Bone marrow (tissue), 2 donors: ENCODE results near the gene IRS2.
A peak's percentile ranks its signal among the peaks of the same experiment; 100 is the strongest.

Experiments
- DNase-seq, 2 donors: peaks; one replicate each; lab custom pipeline; 2025; lab: John Stamatoyannopoulos, UW

IRS2 gene

DNA sequence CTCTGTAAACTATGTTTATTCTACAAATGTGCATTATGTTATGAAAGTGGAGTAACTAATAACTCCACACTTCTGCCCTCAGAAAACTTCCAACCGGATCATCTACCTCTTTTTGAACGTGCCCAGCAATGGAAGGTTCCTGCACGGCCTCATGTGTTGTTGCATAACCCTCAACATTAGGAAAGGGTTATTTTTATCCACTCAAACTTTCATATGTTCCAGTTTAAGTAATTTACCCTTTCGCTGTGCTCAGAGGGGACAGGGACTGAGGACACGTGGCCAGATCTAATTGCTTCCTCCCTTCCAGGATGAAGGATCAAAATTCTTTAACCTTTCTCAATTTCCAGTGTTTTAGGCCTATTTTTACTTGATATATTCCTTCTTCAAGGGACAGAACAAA is 29.6 kb downstream of the IRS2 start:
- DNase-seq, result no peak

DNA sequence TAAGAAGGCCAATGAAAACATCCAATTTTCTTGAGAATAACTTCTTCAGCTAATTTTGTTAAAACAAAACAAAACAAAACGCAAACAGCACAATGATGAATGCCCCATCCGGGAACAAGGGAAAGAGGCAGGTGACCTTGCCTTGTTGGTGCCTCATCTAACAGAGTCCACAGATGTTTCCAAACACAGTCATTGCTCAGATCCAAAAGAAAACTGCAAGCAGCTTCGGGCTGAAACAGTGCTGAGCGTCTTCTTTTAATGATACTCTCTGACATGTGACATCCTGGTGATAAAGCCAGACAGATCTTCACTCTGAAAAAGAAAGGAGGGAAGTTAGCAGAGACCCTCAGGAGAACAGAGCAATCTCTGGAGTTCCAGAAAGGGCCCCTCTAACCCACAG is 30.4 kb downstream of the IRS2 start:
- no peak for DNase-seq

DNA sequence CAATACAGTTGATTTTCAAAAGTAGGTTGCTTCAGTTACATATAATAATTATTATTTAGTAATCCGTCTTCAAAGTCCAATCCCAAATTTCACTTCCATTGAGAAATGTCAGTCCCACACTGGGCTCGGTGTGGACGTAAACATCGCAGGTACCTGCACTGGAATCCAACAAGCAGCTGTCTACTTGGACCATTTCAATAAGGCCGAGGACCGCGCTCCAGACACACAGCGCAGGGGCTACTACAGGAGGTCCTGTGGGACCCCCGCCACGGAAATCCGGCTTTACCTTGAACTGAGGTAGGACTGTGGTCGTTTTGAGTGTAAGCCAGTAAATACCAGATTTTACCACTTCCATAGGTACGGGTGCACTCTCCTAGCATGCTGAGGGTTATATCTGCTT is 30.8 kb downstream of the IRS2 start:
- DNase-seq, result no peak

DNA sequence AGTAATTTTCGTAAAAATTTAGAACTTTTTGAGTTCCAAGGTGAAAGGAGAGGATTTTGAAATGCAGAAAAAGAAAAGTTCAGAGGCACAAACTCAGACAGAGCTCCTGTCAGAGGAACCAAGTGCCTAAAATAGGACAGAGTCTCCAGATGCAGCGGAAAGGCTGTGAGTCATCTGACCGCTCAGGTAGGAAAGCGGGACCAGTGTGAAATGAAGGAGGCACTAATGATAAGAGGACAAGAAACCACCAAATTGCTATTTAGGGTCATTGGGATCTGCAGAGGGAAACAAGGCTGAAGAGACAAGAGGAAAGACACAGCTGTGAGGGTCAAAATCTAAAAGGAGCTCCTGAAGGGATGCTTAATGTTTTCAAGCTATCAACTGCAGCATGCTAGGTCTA is 34.9 kb downstream of the IRS2 start:
- DNase-seq, result no peak

DNA sequence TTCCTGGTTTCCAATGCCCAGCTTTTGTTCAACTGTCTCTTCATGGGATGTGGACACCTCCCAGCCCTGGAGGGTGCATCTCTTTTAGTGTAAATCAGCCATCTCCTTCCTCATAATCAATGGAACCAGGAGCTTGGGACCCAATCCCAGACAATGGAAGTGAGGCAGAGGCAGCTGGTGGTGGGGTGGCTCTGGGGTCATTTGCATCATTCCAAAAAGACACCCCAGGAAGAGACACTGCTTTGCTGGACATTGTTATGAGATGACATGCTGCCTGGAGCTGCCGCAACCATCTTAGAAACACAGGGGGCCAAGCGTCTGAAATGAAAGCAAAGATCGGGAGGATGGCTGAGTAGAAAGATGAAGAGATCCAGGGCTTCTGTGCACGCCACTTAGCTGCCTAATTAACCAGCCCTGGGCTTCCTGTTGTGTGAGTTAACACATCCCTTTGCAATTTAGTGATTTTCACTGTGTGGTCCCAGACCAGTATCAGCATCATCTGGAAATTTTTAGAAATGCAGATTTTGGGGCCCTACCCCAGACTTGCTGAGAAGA is 36.1 kb downstream of the IRS2 start:
- no peak for DNase-seq

DNA sequence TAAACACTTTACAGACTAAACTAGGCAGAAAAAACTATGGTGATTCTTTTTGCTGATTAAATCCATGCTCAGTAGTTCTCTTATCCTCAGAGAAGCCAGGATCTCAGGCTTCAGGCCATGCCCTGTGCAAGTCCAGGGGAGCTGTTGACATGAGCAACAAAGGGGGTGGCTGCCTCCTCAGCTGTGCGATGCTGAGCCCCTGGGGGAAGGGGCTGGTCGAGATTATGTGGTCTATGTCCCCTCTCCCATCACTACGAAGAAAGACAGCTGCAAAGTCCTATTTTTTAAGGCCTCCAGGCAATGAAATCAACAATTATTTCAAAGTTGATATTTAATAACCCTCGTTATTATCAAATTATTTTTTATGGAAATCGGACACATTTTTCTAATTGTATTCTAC is 37.0 kb downstream of the IRS2 start:
- DNase-seq, result no peak

DNA sequence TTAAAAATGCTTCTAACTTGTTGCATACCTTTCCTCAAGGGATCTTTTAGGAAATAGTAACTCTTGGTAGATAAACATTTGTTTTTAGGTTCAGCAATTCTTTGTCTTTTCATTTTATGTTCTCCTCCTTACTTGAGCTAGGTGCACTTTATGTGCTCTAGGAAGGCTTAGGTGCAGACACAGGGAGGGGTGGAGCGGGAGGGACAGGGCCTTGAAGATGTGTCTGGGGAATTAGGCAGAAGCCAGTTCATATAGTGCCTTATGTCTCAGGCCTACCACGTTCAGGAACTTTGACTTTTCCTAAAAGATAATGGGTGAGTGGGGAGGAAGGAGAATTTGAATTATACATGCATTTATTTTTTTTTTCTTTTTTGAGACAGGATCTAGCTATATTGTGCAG is 37.7 kb downstream of the IRS2 start:
- no peak for DNase-seq

DNA sequence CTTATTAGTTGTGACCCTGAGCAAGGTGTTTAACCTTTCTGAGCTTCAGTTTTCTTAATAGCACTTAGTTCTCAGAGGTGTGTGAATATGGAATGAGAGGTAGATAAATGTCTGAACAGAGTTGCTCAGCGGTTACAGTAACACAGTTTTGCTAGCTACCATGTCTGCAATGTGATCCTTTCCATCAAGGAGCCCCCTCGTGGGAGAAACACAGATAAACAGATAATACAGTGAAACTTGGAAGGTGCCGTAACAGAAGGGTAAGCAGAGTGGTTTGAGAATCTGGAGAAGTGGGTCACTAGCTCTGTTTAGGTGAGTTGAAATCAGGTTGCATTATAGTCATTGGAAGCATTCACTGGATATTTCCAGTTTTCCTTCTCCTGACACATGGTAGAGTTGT is 38.9 kb downstream of the IRS2 start:
- DNase-seq, result no peak

DNA sequence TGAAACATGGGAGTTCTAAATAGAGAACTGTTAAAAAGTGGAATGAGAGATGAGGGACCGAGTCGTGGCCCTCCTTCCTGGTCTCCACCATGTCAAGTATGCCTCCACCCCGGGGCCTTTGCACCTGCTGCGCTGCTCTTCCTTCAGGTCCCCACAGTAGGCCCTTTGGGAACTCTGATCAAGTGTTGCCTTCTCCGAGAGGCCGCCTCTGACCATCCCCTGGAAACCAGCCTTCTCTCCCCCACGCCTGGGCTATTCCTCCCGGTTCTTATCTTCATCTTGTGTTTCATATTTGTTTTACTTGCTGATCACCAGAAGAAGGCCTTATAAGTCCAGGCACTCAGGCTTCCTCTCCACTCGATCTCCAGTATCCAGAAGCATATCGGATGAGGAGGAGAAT is 40.0 kb downstream of the IRS2 start:
- no peak for DNase-seq

DNA sequence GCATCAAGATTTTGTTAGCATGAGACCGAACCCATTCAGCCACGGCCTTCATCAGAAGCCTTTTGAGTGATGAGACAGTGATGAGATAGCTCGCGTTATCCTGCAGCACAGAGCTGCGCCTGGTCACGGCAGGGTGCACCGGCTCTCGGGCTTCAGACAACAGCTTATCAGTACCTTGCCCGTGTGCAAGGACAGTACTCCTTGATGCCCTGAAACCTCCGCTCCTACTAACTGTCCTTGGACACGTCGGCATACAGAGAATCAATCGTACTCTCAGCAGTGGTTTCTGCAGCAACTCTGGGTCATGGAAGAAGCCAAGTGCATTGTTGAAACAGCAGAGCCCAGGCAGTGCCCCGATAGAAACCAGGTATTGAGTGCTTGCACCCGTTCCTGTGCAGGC is 40.7 kb downstream of the IRS2 start:
- no peak for DNase-seq

DNA sequence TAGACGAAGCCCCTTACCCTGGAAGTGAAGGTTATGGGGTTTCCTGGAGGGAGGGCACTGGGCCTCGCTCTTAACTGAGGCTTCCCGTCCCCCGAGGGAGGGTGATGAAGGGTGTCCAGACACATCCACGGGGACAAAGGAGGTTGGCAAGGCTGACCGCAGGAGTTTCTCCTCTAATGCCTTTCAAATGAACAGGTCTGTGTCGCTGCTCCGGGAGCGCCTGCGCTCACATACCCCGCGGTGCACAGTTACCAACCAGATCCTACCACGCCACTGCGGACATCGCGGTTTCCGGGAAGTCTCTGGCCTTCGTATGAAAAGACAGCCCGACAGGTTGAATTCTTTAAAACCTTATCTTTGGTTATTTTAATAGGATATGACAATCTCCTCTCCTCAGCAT is 41.3 kb downstream of the IRS2 start:
- DNase-seq, result no peak

DNA sequence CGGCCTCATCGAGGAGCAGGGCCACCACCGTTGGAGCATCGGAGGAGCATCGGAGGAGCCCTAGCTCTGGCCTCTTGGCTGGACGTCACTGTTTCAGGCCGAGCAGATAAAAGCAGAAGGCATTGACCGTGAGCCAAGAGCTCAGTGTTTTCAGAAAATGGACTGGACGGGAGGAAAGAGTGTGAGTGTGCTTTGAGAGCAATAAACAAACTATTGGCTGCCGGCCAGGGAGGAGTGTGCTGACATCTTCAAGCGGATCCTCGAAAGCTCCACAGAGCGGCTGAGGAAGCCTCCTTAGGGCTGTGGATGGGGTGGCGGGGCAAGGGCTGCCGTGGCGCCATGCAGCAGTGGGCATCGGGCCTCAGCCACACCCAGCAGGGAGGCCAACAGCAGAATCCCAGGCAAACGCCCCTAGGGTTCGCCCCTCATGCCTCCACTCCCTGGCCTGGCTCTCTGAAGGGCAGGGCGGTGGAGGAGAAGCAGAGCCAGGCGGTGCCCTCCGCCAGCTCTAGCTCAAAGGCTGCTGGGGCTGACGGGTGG is 41.8 kb downstream of the IRS2 start:
- no peak for DNase-seq

DNA sequence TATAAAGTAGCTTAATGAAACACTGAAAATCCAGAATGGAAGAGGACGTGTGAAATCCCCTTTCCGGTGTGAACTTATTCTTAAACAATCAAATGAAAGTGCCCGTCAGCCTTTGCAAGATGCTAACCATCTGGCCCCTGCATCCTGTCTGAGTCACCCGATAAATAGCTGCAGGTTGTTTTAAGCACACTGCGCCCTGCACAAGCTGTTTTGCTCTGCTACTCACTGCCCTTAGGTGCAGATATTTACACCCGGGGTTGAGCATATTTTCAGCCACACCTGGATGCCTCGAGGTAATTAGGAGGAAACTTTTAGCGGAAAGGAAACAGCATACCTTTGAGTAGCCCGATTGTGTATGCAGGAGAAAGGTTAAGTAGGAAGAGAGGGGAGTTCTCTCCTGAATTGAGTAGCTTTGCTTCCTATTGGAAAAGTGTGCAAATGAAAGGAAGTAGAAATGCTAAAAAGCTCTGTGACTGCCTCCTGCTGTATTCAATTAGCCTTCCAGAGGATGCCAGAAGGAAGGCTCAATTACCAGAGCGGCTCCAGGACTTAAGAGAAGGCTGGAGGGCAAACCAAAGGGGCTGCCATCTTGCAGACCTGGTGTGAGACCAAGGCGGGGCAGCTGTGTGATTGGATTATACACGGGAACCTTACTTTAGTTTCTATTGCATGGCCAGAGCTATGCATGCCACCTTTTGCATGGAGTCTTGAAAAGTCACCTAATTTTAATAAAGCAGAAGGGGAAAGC is 42.5 kb downstream of the IRS2 start:
- peak in 1 of 2 donors; percentile 92 for DNase-seq

DNA sequence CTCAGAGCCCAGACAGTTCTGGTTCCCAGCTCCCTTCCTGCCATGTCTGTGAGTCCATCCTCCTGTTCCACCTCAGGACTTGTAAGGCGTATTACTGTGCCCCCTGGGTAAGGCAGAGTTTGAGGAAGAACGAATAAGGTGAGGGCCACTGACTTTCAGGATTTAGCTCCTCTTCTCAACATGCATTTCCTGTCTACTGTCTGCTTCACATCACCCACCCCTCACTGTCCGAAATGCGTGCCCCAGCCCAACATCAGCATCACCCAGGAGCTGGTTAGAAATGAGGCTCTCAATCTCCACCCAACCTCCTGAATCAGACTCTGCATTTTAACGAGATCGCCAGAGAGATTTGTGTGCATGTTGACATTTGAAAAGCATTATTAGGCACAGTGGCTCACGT is 44.4 kb downstream of the IRS2 start:
- no peak for DNase-seq

DNA sequence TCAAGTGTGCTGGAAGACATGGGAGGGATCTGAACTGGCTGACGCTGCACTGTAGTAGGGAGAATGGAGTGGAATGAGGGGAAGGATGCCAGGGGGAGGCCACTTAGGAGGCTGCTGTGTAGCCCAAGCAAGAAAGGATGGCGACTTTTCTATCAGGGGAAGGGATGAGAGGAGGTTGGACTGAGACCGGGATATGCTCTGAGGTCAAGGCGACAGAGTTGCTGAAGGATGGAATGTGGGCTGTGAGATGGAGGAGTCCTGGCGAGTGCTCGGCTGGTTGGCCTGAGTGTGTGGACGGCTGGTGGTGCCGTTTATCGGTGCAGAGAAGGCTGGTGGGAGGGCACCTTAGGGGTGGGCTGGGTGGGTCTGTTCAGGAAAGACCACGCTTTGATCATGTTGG is 45.7 kb downstream of the IRS2 start:
- DNase-seq, result no peak

DNA sequence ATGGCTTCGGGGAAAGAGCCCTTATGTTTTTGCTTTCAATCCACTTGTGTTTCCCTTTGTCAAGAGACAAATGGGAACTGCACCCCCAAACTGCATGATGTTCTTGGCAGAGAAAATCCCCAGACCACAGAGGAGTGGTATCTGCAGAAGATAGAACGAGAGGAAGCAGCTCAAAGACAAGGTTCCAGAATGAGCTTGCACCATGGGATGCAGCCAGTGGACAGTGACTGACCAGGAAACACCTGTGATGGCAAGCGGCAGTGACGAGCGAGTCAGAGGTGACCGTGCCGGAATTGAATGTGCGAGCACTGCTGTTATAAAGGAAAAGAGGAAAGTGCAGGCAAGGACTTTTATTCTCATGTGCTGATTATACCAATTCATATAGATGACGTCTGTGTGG is 46.3 kb downstream of the IRS2 start:
- DNase-seq, result no peak

DNA sequence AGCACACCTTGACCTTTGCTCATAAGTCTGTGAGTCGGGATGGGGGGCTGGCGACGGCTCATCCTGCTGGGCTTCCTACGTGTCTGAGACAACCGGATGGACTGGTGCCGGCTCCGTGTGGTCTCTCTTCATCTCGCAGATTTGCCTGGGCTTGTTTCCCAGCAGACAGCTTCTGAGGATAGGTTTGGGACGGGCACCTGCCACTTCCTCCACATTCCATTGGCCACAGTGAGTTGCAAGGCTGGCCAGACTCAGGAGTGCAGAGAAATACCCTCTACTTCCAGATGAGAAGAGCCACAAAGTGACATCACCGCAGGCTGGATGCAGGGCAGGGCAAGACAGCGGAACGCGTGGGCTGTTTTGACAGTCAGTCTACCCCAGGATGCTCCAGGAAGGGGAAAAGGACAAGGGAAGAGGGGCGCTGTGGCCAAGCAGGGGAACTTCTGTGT is 48.1 kb downstream of the IRS2 start:
- no peak for DNase-seq

DNA sequence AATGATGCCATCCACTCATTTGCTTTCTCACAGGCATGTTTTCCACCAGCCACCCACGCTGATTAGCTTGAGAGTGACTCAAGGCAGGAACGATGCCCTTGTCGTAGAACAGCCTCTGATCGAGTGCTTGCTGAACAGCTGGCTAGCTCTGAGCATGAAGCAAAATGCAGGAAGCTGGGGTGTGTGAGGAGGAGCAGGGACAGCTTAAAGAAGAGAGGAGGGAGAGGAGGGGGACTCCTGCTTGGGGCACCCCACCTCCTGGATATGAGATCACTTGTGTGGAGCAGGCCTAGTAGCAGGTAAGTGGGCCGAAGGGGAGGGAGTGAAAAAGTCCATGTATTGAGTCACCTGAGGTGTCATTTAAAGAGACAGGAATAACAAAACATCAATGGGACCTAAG is 48.8 kb downstream of the IRS2 start:
- no peak for DNase-seq

DNA sequence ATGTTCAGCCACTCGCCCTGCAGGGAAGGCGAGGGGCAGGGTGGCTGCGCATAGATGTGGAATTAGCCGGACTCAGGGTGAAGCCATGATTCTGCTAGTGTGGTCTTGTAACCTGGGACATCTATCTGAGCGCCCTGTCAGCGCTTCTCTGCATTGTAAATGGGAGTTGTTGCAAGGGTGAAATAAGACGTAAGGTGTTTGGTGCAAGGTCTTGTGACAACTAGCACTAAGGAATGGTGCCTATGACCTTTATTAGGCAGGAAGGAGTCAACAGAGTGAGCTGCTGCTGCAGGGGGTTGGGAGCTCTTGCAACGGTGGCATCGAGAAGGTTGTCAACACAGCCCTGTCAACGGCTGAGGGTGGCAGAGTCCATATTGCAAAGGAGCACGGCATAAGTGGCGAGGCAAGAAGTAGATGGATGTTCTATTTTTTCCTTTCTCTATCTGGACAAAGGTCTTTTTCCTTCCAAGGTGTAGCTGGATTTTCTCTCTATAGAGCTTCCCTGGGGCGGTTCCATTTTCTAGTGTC is 49.3 kb downstream of the IRS2 start:
- no peak for DNase-seq

DNA sequence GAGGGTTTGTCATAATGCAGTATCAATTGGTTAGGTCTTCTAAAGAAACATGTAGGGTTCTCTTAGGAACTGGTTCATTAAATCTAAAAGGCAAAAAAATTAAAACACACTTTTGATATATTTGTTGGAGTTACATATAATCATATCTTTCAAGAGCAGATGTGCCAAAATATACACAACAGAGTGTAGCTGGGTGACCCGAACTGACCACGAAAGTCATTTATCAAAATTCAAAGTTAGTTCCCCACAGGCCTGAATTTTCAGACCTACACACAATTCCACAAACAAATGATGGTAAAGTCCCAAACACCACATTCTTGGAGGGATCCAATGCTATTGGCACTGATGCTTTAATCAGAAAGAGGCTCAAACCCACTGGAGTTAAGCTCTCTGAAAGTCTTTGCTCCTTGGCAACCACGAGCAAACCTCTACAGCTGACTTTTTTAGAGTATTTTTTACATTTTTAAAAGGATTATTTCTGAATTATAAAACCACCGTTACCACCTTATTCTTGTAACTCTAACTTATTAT is 50.9 kb downstream of the IRS2 start:
- no peak for DNase-seq

DNA sequence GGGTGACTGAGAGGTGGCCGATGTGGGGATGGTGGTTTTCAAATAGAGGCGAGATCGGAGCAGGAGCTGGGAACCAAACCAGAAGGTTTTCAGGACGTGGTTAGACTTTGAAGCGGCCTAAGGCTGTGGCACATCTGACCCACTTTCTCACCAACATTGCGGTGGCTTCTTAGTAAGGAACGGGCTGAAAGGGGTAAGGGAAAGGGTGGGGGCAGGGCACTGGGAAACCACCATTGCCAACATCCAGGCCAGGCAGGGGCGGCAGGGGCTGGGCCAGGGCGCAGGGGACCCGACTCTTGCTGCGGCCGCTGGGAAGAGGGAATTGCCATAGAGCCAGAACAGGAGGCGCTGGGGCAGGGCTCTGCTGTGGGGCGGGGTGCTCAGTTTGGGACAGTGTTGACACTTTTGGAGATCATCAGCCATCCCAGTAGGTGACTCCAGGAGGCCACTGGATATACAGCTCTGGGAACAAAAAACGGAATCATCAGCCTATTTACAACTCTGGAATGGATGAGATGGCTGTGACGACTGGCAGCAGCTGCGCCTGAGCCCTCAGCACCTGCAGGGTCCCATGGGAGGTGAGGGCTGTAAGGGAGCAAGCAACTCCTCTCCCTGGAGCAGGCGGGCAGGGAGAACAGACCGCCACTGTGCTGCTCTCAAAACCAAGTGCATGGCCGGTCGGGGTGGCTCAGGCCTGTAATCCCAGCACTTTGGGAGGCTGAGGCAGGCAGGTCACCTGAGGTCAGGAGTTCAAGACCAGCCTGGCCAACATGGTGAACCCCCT is 52.2 kb downstream of the IRS2 start:
- no peak for DNase-seq

DNA sequence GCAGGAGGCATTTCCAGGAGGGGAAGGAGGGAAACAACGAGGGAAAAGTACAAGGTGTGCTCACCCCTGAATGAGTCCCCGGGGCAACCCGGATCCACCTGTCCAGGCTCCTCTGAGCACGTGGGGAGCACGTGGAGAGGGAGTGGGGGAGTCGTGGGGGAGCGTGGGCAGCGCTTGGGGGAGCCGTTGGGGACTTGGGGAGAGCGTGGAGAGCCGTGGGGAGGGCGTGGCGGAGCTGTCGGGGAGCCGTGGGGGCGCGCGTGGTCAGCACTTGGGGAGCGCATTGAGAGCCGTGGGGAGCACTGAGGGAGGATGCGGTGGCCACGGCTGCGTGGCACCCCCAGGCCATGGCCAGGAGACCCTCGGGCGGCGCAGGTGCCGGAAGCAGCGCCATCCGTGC is 52.8 kb downstream of the IRS2 start:
- no peak for DNase-seq
